ENCODE data around the gene ASCC2.

DNA sequence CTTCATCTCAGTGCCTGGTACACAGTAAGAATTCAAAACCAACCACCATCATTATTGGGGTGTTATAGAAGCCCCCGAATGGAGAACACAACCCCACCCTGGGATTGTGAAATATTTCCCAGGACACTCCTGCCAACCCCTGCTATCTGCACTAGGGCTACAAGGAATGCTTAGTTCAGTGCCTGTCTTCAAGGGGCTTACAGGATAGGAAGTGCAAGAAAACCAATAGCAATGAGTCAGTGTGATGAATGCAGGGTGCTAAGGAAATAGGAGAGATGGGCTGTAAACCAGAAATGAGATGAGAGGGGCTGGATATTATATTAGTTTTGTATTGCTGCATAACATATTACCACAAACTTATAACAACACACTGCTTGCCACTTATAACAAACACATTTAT is 965 bp upstream of the ASCC2 start:
- TF ChIP-seq SIN3A (IDR thresholded peaks at IDR 0.05; ENCODE audit: borderline replicate concordance, insufficient read depth, low read length), result no peak
- no peak for TF ChIP-seq POLR2AphosphoS5 (IDR thresholded peaks at IDR 0.05; ENCODE audit: low read depth, low read length)

All from PFSK-1 (cell line).